ENCODE data around the gene C1orf35.
"Not testable (repeated sequence)": the region's sequence is repeated elsewhere in the genome, so short reads cannot be mapped to it uniquely, and the experiment has no call there.

C1orf35 gene

GRCh38 chr1:228114827-228115226, 11.7 kb upstream of the C1orf35 start:
- TF ChIP-seq ZNF384 (IDR thresholded peaks at IDR 0.05) = no peak
- TF ChIP-seq FOXK2 (IDR thresholded peaks at IDR 0.05) = no peak
- no peak for TF ChIP-seq L3MBTL2 (conservative IDR thresholded peaks at IDR 0.05)
- no peak for TF ChIP-seq LEF1 (IDR thresholded peaks at IDR 0.05; ENCODE audit: borderline replicate concordance)
- no peak for TF ChIP-seq PKNOX1 (IDR thresholded peaks at IDR 0.05)
- TF ChIP-seq BHLHE40 (IDR thresholded peaks at IDR 0.05; ENCODE audit: borderline replicate concordance) = no peak
- no peak for TF ChIP-seq NFRKB (IDR thresholded peaks at IDR 0.05)
- TF ChIP-seq ELF4 (IDR thresholded peaks at IDR 0.05) = no peak
- no peak for TF ChIP-seq HDGF (IDR thresholded peaks at IDR 0.05; ENCODE audit: borderline replicate concordance)
- TF ChIP-seq FOXA1 (IDR thresholded peaks at IDR 0.05) = no peak
- CTCF ChIA-PET = no interaction called here
- POLR2A ChIA-PET = no interaction called here
- DNase-seq (ENCODE audit: extremely low spot score) = no peak

GRCh38 chr1:228112617-228113016, 9.5 kb upstream of the C1orf35 start:
- ChIA-PET POLR2A (interaction anchor here (0.9 to 1.0 kb wide), 2 partner anchors 11 to 34 kb away, joined by 3 read pairs; no protein-coding TSS in a partner anchor), CTCF (no interaction called here)
- TF ChIP-seq PKNOX1 (IDR thresholded peaks at IDR 0.05) (no peak), LEF1 (IDR thresholded peaks at IDR 0.05; ENCODE audit: borderline replicate concordance) (no peak), SP1 (IDR thresholded peaks at IDR 0.05) (no peak), TARDBP (IDR thresholded peaks at IDR 0.05) (no peak), FOXK2 (IDR thresholded peaks at IDR 0.05) (no peak), ARNT (IDR thresholded peaks at IDR 0.05) (no peak), ZNF384 (IDR thresholded peaks at IDR 0.05) (no peak), HDGF (IDR thresholded peaks at IDR 0.05; ENCODE audit: borderline replicate concordance) (no peak), SUZ12 (IDR thresholded peaks at IDR 0.05) (no peak), NFRKB (IDR thresholded peaks at IDR 0.05) (no peak), BHLHE40 (IDR thresholded peaks at IDR 0.05; ENCODE audit: borderline replicate concordance) (no peak), ELF4 (IDR thresholded peaks at IDR 0.05) (no peak)
- DNase-seq (ENCODE audit: extremely low spot score) = no peak

GRCh38 chr1:228112167-228112566, 9.0 kb upstream of the C1orf35 start:
- POLR2A ChIA-PET = interaction anchor here (1.0 kb wide), 1 partner anchor 11 kb away, joined by 3 read pairs; no protein-coding TSS in a partner anchor
- TF ChIP-seq FOXK2 (IDR thresholded peaks at IDR 0.05) (no peak), ARNT (IDR thresholded peaks at IDR 0.05) (no peak), SP1 (IDR thresholded peaks at IDR 0.05) (no peak), ZNF384 (IDR thresholded peaks at IDR 0.05) (no peak), NFRKB (IDR thresholded peaks at IDR 0.05) (no peak), PKNOX1 (IDR thresholded peaks at IDR 0.05) (no peak), ELF4 (IDR thresholded peaks at IDR 0.05) (no peak), TARDBP (IDR thresholded peaks at IDR 0.05) (no peak), FOXM1 (IDR thresholded peaks at IDR 0.05; ENCODE audit: borderline replicate concordance) (no peak), CTBP1 (IDR thresholded peaks at IDR 0.05; ENCODE audit: borderline replicate concordance) (no peak), HDGF (IDR thresholded peaks at IDR 0.05; ENCODE audit: borderline replicate concordance) (no peak), LEF1 (IDR thresholded peaks at IDR 0.05; ENCODE audit: borderline replicate concordance) (no peak), L3MBTL2 (conservative IDR thresholded peaks at IDR 0.05) (no peak)
- DNase-seq (ENCODE audit: extremely low spot score) = no peak
- CTCF ChIA-PET = no interaction called here

- POLR2A ChIA-PET = interaction anchor here (0.6 to 0.8 kb wide), 2 partner anchors 30 to 185 kb away, joined by 3 read pairs; no protein-coding TSS in a partner anchor
- CTCF ChIA-PET = not testable (repeated sequence)
Measured at GRCh38 chr1:228111315-228111714, 8.2 kb upstream of the C1orf35 start.

GRCh38 chr1:228110556-228110955, 7.4 kb upstream of the C1orf35 start:
- ChIA-PET POLR2A (interaction anchor here (0.8 to 1.2 kb wide), 5 partner anchors 24 to 55 kb away, joined by 3 read pairs; partner anchors contain the start of genes ARF1 and IBA57), CTCF (interaction anchor here (0.6 to 2.0 kb wide), 2 partner anchors 21 to 111 kb away, joined by 3 to 7 read pairs; no protein-coding TSS in a partner anchor)
- TF ChIP-seq BHLHE40 (IDR thresholded peaks at IDR 0.05; ENCODE audit: borderline replicate concordance) = no peak
- no peak for TF ChIP-seq PKNOX1 (IDR thresholded peaks at IDR 0.05)
- TF ChIP-seq FOXK2 (IDR thresholded peaks at IDR 0.05) = no peak
- no peak for TF ChIP-seq TARDBP (IDR thresholded peaks at IDR 0.05)
- TF ChIP-seq ARNT (IDR thresholded peaks at IDR 0.05) = no peak
- no peak for TF ChIP-seq FOXA1 (IDR thresholded peaks at IDR 0.05)
- TF ChIP-seq SUZ12 (IDR thresholded peaks at IDR 0.05) = no peak
- TF ChIP-seq NFRKB (IDR thresholded peaks at IDR 0.05) = no peak
- no peak for TF ChIP-seq ZNF384 (IDR thresholded peaks at IDR 0.05)
- no peak for TF ChIP-seq ELF4 (IDR thresholded peaks at IDR 0.05)
- no peak for TF ChIP-seq HDGF (IDR thresholded peaks at IDR 0.05; ENCODE audit: borderline replicate concordance)
- no peak for TF ChIP-seq L3MBTL2 (conservative IDR thresholded peaks at IDR 0.05)
- TF ChIP-seq CTBP1 (IDR thresholded peaks at IDR 0.05; ENCODE audit: borderline replicate concordance) = no peak
- TF ChIP-seq FOXM1 (IDR thresholded peaks at IDR 0.05; ENCODE audit: borderline replicate concordance) = no peak
- no peak for TF ChIP-seq LEF1 (IDR thresholded peaks at IDR 0.05; ENCODE audit: borderline replicate concordance)
- no peak for TF ChIP-seq SP1 (IDR thresholded peaks at IDR 0.05)
- DNase-seq (ENCODE audit: extremely low spot score) = no peak

More at GRCh38 chr1:228111315-228111714, 8.2 kb upstream of the C1orf35 start:
- not testable (repeated sequence) for DNase-seq (ENCODE audit: extremely low spot score)

Data from HEK293T (cell line).